ES-I3 (cell line): ENCODE measurements around the gene RNF222.

Source experiments
- H3K36me3 ChIP-seq: 2 replicates; pipeline ENCODE4 v1.6.1; 2013; ENCODE audit warnings: mild to moderate bottlenecking, low read length, control low read depth, moderate library complexity; ENCODE audit not compliant: insufficient read depth
- H3K4me1 ChIP-seq: 2 replicates; pipeline ENCODE4 v1.6.1; 2013; ENCODE audit warnings: mild to moderate bottlenecking, control low read depth, low read length; ENCODE audit not compliant: insufficient read depth
- H3K9ac ChIP-seq: 2 replicates; pipeline ENCODE4 v1.6.1; 2013; ENCODE audit warnings: low read depth, mild to moderate bottlenecking, low read length, moderate library complexity
- H3K9me3 ChIP-seq: 2 replicates; pipeline ENCODE4 v1.6.1; 2013; ENCODE audit warnings: mild to moderate bottlenecking, low read length, moderate library complexity; ENCODE audit not compliant: control insufficient read depth, insufficient read depth

The RNF222 gene

GRCh38 chr17:8397636-8398035 lies at the start of gene RNF222:
Gene RNF222, minus strand, starts transcription at chr17:8397827. Its CDS starts 4,366 bp downstream, at chr17:8393461.
- Histone ChIP-seq H3K9ac (no peak within 1 kb of the TSS), H3K9me3 (no peaks in the 10 kb centered on the region), H3K4me1 (peaks cover 5% of the 10 kb centered on the region; the same call in 1 of the 2 replicates), H3K36me3 (no peaks in the 10 kb centered on the region)

- peaks cover 4% of the 10 kb centered on the region; the same call in 1 of the 2 replicates for H3K36me3 ChIP-seq
- peaks cover 9% of the 10 kb centered on the region for H3K4me1 ChIP-seq
- no peak overlapping the region for H3K9ac ChIP-seq
- no peaks in the 10 kb centered on the region for H3K9me3 ChIP-seq
Observed at GRCh38 chr17:8445536-8445935, 47.9 kb upstream of the RNF222 start.

- H3K9me3 ChIP-seq, result no peaks in the 10 kb centered on the region
- H3K4me1 ChIP-seq, result peaks cover 9% of the 10 kb centered on the region
- peaks cover 2% of the 10 kb centered on the region; the same call in 1 of the 2 replicates for H3K36me3 ChIP-seq
- no peak overlapping the region for H3K9ac ChIP-seq
Observed at GRCh38 chr17:8444494-8444893, 46.9 kb upstream of the RNF222 start.

- Histone ChIP-seq H3K9me3 (no peaks in the 10 kb centered on the region), H3K9ac (no peak overlapping the region), H3K4me1 (peaks cover 9% of the 10 kb centered on the region), H3K36me3 (peaks cover 2% of the 10 kb centered on the region; the same call in 1 of the 2 replicates)
Observed at GRCh38 chr17:8443756-8444155, 46.1 kb upstream of the RNF222 start.

GRCh38 chr17:8442310-8442709 lies 44.7 kb upstream of the RNF222 start:
- H3K9ac ChIP-seq, result no peak overlapping the region
- H3K9me3 ChIP-seq, result no peaks in the 10 kb centered on the region
- no peaks in the 10 kb centered on the region; the same call in 1 of the 2 replicates for H3K36me3 ChIP-seq
- no peaks in the 10 kb centered on the region for H3K4me1 ChIP-seq

- H3K36me3 ChIP-seq, result no peaks in the 10 kb centered on the region; the same call in 1 of the 2 replicates
- no peak overlapping the region for H3K9ac ChIP-seq
- peaks cover 3% of the 10 kb centered on the region; the same call in 1 of the 2 replicates for H3K4me1 ChIP-seq
- H3K9me3 ChIP-seq, result no peaks in the 10 kb centered on the region
Observed at GRCh38 chr17:8441690-8442089, 44.1 kb upstream of the RNF222 start.

- H3K9me3 ChIP-seq, result no peaks in the 10 kb centered on the region
- H3K9ac ChIP-seq, result no peak overlapping the region
- H3K4me1 ChIP-seq, result peaks cover 3% of the 10 kb centered on the region; the same call in 1 of the 2 replicates
- no peaks in the 10 kb centered on the region; the same call in 1 of the 2 replicates for H3K36me3 ChIP-seq
Observed at GRCh38 chr17:8439681-8440080, 42.1 kb upstream of the RNF222 start.

GRCh38 chr17:8438441-8438840 lies 40.8 kb upstream of the RNF222 start:
- no peaks in the 10 kb centered on the region; the same call in 1 of the 2 replicates for H3K36me3 ChIP-seq
- peaks cover 3% of the 10 kb centered on the region; the same call in 1 of the 2 replicates for H3K4me1 ChIP-seq
- H3K9me3 ChIP-seq, result no peaks in the 10 kb centered on the region
- no peak overlapping the region for H3K9ac ChIP-seq

- Histone ChIP-seq H3K9ac (peak overlapping the region; percentile 91), H3K9me3 (no peaks in the 10 kb centered on the region), H3K4me1 (peaks cover 3% of the 10 kb centered on the region; the same call in 1 of the 2 replicates), H3K36me3 (no peaks in the 10 kb centered on the region; the same call in 1 of the 2 replicates)
Observed at GRCh38 chr17:8436844-8437171, 39.2 kb upstream of the RNF222 start.

GRCh38 chr17:8436169-8436843 lies 38.7 kb upstream of the RNF222 start:
- H3K9me3 ChIP-seq, result no peaks in the 10 kb centered on the region
- peak overlapping the region; percentile 91 for H3K9ac ChIP-seq
- peaks cover 3% of the 10 kb centered on the region; the same call in 1 of the 2 replicates for H3K4me1 ChIP-seq
- H3K36me3 ChIP-seq, result no peaks in the 10 kb centered on the region; the same call in 1 of the 2 replicates

- Histone ChIP-seq H3K9ac (peak within 1 kb of the TSS; percentile 91), H3K4me1 (peaks cover 3% of the 10 kb centered on the region; the same call in 1 of the 2 replicates), H3K9me3 (no peaks in the 10 kb centered on the region), H3K36me3 (no peaks in the 10 kb centered on the region; the same call in 1 of the 2 replicates)
Observed at GRCh38 chr17:8435245-8436168, 37.9 kb upstream of the RNF222 start, which contains the start of gene NDEL1. Gene NDEL1, plus strand, starts transcription at chr17:8435884. Its CDS starts 8,388 bp downstream, at chr17:8444272.

GRCh38 chr17:8430966-8431365 lies 33.3 kb upstream of the RNF222 start:
- Histone ChIP-seq H3K4me1 (no peaks in the 10 kb centered on the region), H3K9me3 (no peaks in the 10 kb centered on the region), H3K9ac (no peak overlapping the region), H3K36me3 (no peaks in the 10 kb centered on the region)

GRCh38 chr17:8426802-8427201 lies 29.2 kb upstream of the RNF222 start:
- H3K36me3 ChIP-seq, result no peaks in the 10 kb centered on the region
- H3K9me3 ChIP-seq, result no peaks in the 10 kb centered on the region
- no peaks in the 10 kb centered on the region for H3K4me1 ChIP-seq
- no peak overlapping the region for H3K9ac ChIP-seq

GRCh38 chr17:8426094-8426720 lies 28.6 kb upstream of the RNF222 start:
- H3K4me1 ChIP-seq, result no peaks in the 10 kb centered on the region
- H3K36me3 ChIP-seq, result no peaks in the 10 kb centered on the region
- H3K9ac ChIP-seq, result no peak overlapping the region
- H3K9me3 ChIP-seq, result no peaks in the 10 kb centered on the region
